Muscle layer of colon (tissue), 2 donors: ENCODE measurements around the gene NKG7.

Source experiments
- H3K27ac ChIP-seq: one replicate; pipeline ENCODE4 v1.7.0; 2013; ENCODE audit warnings: low read depth, mild to moderate bottlenecking, low read length, moderate library complexity
- H3K27me3 ChIP-seq, 2 donors: one replicate each; pipeline ENCODE4 v1.7.0; 2013; ENCODE audit warnings: low read length in 2 of 2, mild to moderate bottlenecking in 2 of 2; ENCODE audit not compliant: insufficient read depth in 2 of 2, control insufficient read depth in 1 of 2
- H3K36me3 ChIP-seq: one replicate; pipeline ENCODE4 v1.7.0; 2013; ENCODE audit warnings: mild to moderate bottlenecking, low read length; ENCODE audit not compliant: insufficient read depth
- H3K4me1 ChIP-seq: one replicate; pipeline ENCODE4 v1.7.0; 2013; ENCODE audit warnings: mild to moderate bottlenecking, low read length; ENCODE audit not compliant: insufficient read depth
- H3K4me3 ChIP-seq, 2 donors: one replicate each; pipeline ENCODE4 v1.7.0; 2013; ENCODE audit warnings: low read length in 2 of 2, low read depth in 1 of 2, mild to moderate bottlenecking in 1 of 2, moderate library complexity in 1 of 2
- H3K9ac ChIP-seq: one replicate; pipeline ENCODE4 v1.7.0; 2013; ENCODE audit warnings: low read length
- H3K9me3 ChIP-seq: one replicate; pipeline ENCODE4 v1.7.0; 2013; ENCODE audit warnings: mild to moderate bottlenecking, low read length
- donor health status: abdominal sarcoma.
- donor health status: Adenocarcinoma of cecum.

The NKG7 gene

GRCh38 chr19:51387924-51388389 is 15.5 kb upstream of the NKG7 start, which contains the start of gene LIM2:
Gene LIM2 (minus strand): TSS chr19:51387974. CDS start chr19:51387443, 531 bp downstream.
- Histone ChIP-seq H3K9ac (no peak within 1 kb of the TSS), H3K4me1 (no peaks in the 10 kb centered on the region), H3K4me3 (no peak within 1 kb of the TSS), H3K27me3 (no peaks in the 10 kb centered on the region), H3K36me3 (no peaks in the 10 kb centered on the region), H3K27ac (no peak within 1 kb of the TSS), H3K9me3 (no peaks in the 10 kb centered on the region)

GRCh38 chr19:51386882-51387520 is 14.5 kb upstream of the NKG7 start:
- no peak overlapping the region for H3K9ac ChIP-seq
- H3K9me3 ChIP-seq = no peaks in the 10 kb centered on the region
- no peaks in the 10 kb centered on the region for H3K36me3 ChIP-seq
- H3K27ac ChIP-seq = no peak overlapping the region
- H3K4me3 ChIP-seq = no peak overlapping the region
- no peaks in the 10 kb centered on the region for H3K27me3 ChIP-seq
- no peaks in the 10 kb centered on the region for H3K4me1 ChIP-seq

GRCh38 chr19:51382004-51382403 is 9.6 kb upstream of the NKG7 start:
- H3K4me1 ChIP-seq = no peaks in the 10 kb centered on the region
- no peaks in the 10 kb centered on the region for H3K9me3 ChIP-seq
- H3K36me3 ChIP-seq = no peaks in the 10 kb centered on the region
- no peak overlapping the region for H3K4me3 ChIP-seq
- no peak overlapping the region for H3K9ac ChIP-seq
- no peak overlapping the region for H3K27ac ChIP-seq
- H3K27me3 ChIP-seq = no peaks in the 10 kb centered on the region

- H3K4me1 ChIP-seq = no peaks in the 10 kb centered on the region
- H3K4me3 ChIP-seq = no peak overlapping the region
- H3K9me3 ChIP-seq = no peaks in the 10 kb centered on the region
- H3K27ac ChIP-seq = no peak overlapping the region
- H3K27me3 ChIP-seq = no peaks in the 10 kb centered on the region
- H3K36me3 ChIP-seq = no peaks in the 10 kb centered on the region
- H3K9ac ChIP-seq = no peak overlapping the region
Measured at GRCh38 chr19:51380379-51380778, 7.9 kb upstream of the NKG7 start.

GRCh38 chr19:51377422-51377821 is 5.0 kb upstream of the NKG7 start:
- no peaks in the 10 kb centered on the region for H3K9me3 ChIP-seq
- H3K27ac ChIP-seq = no peak overlapping the region
- H3K36me3 ChIP-seq = no peaks in the 10 kb centered on the region

GRCh38 chr19:51375504-51376221 is 3.2 kb upstream of the NKG7 start:
- Histone ChIP-seq H3K9ac (no peak overlapping the region), H3K4me1 (no peaks in the 10 kb centered on the region), H3K27ac (no peak overlapping the region), H3K4me3 (no peak overlapping the region), H3K9me3 (no peaks in the 10 kb centered on the region), H3K27me3 (no peaks in the 10 kb centered on the region), H3K36me3 (no peaks in the 10 kb centered on the region)

More at GRCh38 chr19:51377422-51377821, 5.0 kb upstream of the NKG7 start:
- Histone ChIP-seq H3K9ac (no peak overlapping the region), H3K4me3 (no peak overlapping the region), H3K27me3 (no peaks in the 10 kb centered on the region), H3K4me1 (no peaks in the 10 kb centered on the region)

GRCh38 chr19:51372021-51372648 is 319 bp downstream of the NKG7 start:
- Histone ChIP-seq H3K36me3 (no peaks in the 10 kb centered on the region), H3K9me3 (no peaks in the 10 kb centered on the region), H3K4me3 (no peak overlapping the region), H3K9ac (no peak overlapping the region), H3K27me3 (no peaks in the 10 kb centered on the region), H3K27ac (no peak overlapping the region), H3K4me1 (peaks cover 6% of the 10 kb centered on the region)

- Histone ChIP-seq H3K9me3 (no peaks in the 10 kb centered on the region), H3K27me3 (no peaks in the 10 kb centered on the region), H3K9ac (no peak overlapping the region), H3K27ac (no peak overlapping the region), H3K36me3 (no peaks in the 10 kb centered on the region), H3K4me1 (peaks cover 6% of the 10 kb centered on the region), H3K4me3 (no peak overlapping the region)
Measured at GRCh38 chr19:51371186-51371690, 1.2 kb downstream of the NKG7 start.

- no peak overlapping the region for H3K4me3 ChIP-seq
- peaks cover 11% of the 10 kb centered on the region for H3K4me1 ChIP-seq
- H3K27me3 ChIP-seq = no peaks in the 10 kb centered on the region
- no peaks in the 10 kb centered on the region for H3K9me3 ChIP-seq
- no peak overlapping the region for H3K9ac ChIP-seq
- H3K27ac ChIP-seq = no peak overlapping the region
- H3K36me3 ChIP-seq = no peaks in the 10 kb centered on the region
Measured at GRCh38 chr19:51370230-51370629, 2.2 kb downstream of the NKG7 start.

- H3K27me3 ChIP-seq = no peaks in the 10 kb centered on the region
- H3K27ac ChIP-seq = peak within 1 kb of the TSS; percentile 74
- no peaks in the 10 kb centered on the region for H3K36me3 ChIP-seq
- no peak within 1 kb of the TSS for H3K9ac ChIP-seq
- H3K4me1 ChIP-seq = peaks cover 18% of the 10 kb centered on the region
- no peaks in the 10 kb centered on the region for H3K9me3 ChIP-seq
- H3K4me3 ChIP-seq = peak within 1 kb of the TSS; percentile 49 to 79
Measured at GRCh38 chr19:51368366-51369282, 3.8 kb downstream of the NKG7 start, which contains the start of gene CLDND2. Gene CLDND2 (minus strand): TSS chr19:51369003. CDS start chr19:51368577, 426 bp downstream.
